DND-41 (cell line): Measurements from ENCODE around the gene KATNAL1.

ENCODE experiments used
- ATAC-seq: fragments of 200-7000 bp; cut with Tn5 transposase; 3 replicates; pipeline ENCODE4 v1.9.1; 2021; ENCODE audit warnings: low read depth; ENCODE audit not compliant: insufficient read depth
- DNase-seq: peaks from one replicate; pipeline ENCODE4 v3.0.0-alpha.2; 2020
- H2AFZ ChIP-seq: 2 replicates; pipeline ENCODE4 v1.6.0; 2012; ENCODE audit warnings: low read depth, low read length
- H3K27ac ChIP-seq: 2 replicates; pipeline ENCODE4 v1.5.1; 2012; ENCODE audit warnings: low read length, inconsistent platforms
- H3K27me3 ChIP-seq: fragments of 200-600 bp; sonication (generic); 2 replicates; pipeline ENCODE4 v1.6.0; 2012; ENCODE audit warnings: low read length, mild to moderate bottlenecking, inconsistent platforms; ENCODE audit not compliant: insufficient read depth, poor library complexity
- H3K36me3 ChIP-seq: 2 replicates; pipeline ENCODE4 v1.5.1; 2012; ENCODE audit warnings: low read length, inconsistent platforms; ENCODE audit not compliant: insufficient read depth
- H3K4me1 ChIP-seq: 2 replicates; pipeline ENCODE4 v1.5.1; 2012; ENCODE audit warnings: mild to moderate bottlenecking, low read length; ENCODE audit not compliant: insufficient read depth
- H3K4me2 ChIP-seq: 2 replicates; pipeline ENCODE4 v1.6.0; 2012; ENCODE audit warnings: mild to moderate bottlenecking, moderate library complexity, low read length, inconsistent platforms; ENCODE audit not compliant: insufficient read depth
- H3K4me3 ChIP-seq, 2 experiments: fragments of 200-600 bp in 1 of 2; shearing (Covaris generic) in 1 of 2; 2 replicates each; pipeline ENCODE4 v1.5.1; 2012 to 2016; ENCODE audit warnings: inconsistent platforms in 2 of 2, low read length in 2 of 2, mild to moderate bottlenecking in 2 of 2, low read depth in 1 of 2, moderate library complexity in 1 of 2
- H3K79me2 ChIP-seq: 2 replicates; pipeline ENCODE4 v1.6.0; 2012; ENCODE audit warnings: low read length, inconsistent platforms; ENCODE audit not compliant: insufficient read depth
- H3K9ac ChIP-seq: 2 replicates; pipeline ENCODE4 v1.6.0; 2012; ENCODE audit warnings: low read depth, mild to moderate bottlenecking, inconsistent platforms, low read length, moderate library complexity
- H3K9me3 ChIP-seq: 2 replicates; pipeline ENCODE4 v1.5.1; 2012; ENCODE audit warnings: low read length, moderate library complexity, mild to moderate bottlenecking, inconsistent platforms; ENCODE audit not compliant: insufficient read depth, severe bottlenecking
- H4K20me1 ChIP-seq: 2 replicates; pipeline ENCODE4 v1.6.0; 2012; ENCODE audit warnings: low read length; ENCODE audit not compliant: insufficient read depth
- EZH2 ChIP-seq: IDR thresholded peaks from 3 replicates; pipeline ENCODE4 v1.6.1; 2012; ENCODE audit warnings: borderline replicate concordance, low read depth, mild to moderate bottlenecking, moderate library complexity, low read length, inconsistent platforms; ENCODE audit not compliant: severe bottlenecking
- TF ChIP-seq, protein P1 (sequence below): IDR thresholded peaks from 2 replicates; pipeline ENCODE4 v1.5.1; 2012; ENCODE audit warnings: borderline replicate concordance, low read length, moderate library complexity, mild to moderate bottlenecking; ENCODE audit not compliant: poor library complexity, severe bottlenecking; ENCODE audit errors: extremely low read depth

KATNAL1 gene

DNA sequence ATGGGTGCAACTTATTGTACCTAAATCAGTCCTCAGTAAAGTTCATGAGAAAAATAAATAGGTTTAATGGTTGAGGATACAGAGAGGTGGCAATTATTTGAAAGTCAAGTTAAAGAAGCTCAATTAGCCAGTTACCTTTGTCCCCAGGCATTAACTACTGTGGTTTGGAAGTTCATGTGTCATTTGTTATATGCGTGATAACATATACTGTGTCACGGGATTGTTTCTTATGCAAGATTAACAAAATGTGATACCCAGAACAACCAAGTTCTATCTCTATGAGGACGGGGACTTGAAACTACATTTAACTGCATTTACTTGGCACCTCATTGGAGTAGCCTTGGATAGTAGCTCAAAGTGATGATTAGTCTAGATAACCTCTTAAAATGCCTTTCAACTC, 13.9 kb upstream of the KATNAL1 start:
- ATAC-seq, result no peak
- Histone ChIP-seq H3K9me3 (no peaks in the 10 kb centered on the region), H4K20me1 (no peaks in the 10 kb centered on the region), H3K9ac (no peak overlapping the region), H3K36me3 (no peaks in the 10 kb centered on the region), H3K4me3 (no peak overlapping the region), H3K27me3 (no peaks in the 10 kb centered on the region), H3K79me2 (no peaks in the 10 kb centered on the region), H2AFZ (no peak overlapping the region), H3K4me1 (no peaks in the 10 kb centered on the region), H3K4me2 (no peak overlapping the region), H3K27ac (no peak overlapping the region)
- no peak for DNase-seq
- TF ChIP-seq, protein P1, sequence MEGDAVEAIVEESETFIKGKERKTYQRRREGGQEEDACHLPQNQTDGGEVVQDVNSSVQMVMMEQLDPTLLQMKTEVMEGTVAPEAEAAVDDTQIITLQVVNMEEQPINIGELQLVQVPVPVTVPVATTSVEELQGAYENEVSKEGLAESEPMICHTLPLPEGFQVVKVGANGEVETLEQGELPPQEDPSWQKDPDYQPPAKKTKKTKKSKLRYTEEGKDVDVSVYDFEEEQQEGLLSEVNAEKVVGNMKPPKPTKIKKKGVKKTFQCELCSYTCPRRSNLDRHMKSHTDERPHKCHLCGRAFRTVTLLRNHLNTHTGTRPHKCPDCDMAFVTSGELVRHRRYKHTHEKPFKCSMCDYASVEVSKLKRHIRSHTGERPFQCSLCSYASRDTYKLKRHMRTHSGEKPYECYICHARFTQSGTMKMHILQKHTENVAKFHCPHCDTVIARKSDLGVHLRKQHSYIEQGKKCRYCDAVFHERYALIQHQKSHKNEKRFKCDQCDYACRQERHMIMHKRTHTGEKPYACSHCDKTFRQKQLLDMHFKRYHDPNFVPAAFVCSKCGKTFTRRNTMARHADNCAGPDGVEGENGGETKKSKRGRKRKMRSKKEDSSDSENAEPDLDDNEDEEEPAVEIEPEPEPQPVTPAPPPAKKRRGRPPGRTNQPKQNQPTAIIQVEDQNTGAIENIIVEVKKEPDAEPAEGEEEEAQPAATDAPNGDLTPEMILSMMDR, result no peak
- TF ChIP-seq EZH2, result no peak

DNA sequence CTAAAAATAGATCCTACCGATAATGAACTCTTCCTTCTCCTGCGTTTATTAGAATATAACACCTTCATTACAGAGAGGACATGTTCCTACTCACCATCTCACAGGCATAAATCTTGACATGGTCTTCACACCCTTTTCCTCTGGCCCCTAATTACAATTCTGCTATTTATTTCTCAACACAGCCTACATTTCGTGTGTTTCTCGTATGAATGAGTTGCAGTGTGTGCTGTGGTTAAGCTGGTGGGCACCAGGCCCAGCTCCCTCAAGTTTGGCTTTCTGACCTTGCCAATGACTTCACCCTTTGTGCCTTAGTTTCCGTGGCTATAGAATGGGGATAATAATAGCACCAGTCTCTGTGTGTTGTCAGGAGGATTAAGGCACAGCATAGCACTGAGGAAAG, 12.3 kb upstream of the KATNAL1 start:
- Histone ChIP-seq H2AFZ (no peak overlapping the region), H3K27me3 (no peaks in the 10 kb centered on the region), H3K27ac (no peak overlapping the region), H3K9ac (no peak overlapping the region), H3K9me3 (no peaks in the 10 kb centered on the region), H4K20me1 (no peaks in the 10 kb centered on the region), H3K4me2 (no peak overlapping the region), H3K36me3 (no peaks in the 10 kb centered on the region), H3K4me3 (no peak overlapping the region), H3K79me2 (no peaks in the 10 kb centered on the region; the same call in 1 of the 2 replicates), H3K4me1 (no peaks in the 10 kb centered on the region)
- DNase-seq, result no peak
- no peak for TF ChIP-seq EZH2
- TF ChIP-seq, protein P1, result no peak
- no peak for ATAC-seq

DNA sequence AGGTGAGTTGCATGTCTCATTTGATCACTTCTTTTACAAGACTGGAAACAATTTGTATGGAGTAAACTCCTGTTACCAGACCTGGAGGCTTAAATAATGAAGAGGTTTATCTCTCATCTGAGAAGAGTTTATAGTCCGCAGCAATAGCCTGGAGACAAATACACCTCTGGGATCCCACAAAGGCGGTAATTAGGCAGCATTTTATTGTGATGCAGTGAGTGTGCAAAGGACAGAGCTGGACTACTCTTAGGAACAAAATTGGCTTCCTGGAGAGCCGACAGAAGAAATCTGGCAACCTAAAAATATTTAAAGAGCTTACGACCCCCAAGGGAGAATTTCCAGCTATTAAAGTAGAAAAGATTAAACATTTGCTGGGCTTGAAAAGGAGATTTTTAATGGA, 11.8 kb upstream of the KATNAL1 start:
- H3K4me2 ChIP-seq, result no peak overlapping the region
- H3K9ac ChIP-seq, result no peak overlapping the region
- ATAC-seq (no peak), DNase-seq (no peak)
- H3K4me3 ChIP-seq, result no peak overlapping the region
- no peak overlapping the region for H2AFZ ChIP-seq
- no peaks in the 10 kb centered on the region for H3K9me3 ChIP-seq
- no peaks in the 10 kb centered on the region; the same call in 1 of the 2 replicates for H3K79me2 ChIP-seq
- no peak overlapping the region for H3K27ac ChIP-seq
- H3K36me3 ChIP-seq, result no peaks in the 10 kb centered on the region
- no peaks in the 10 kb centered on the region for H4K20me1 ChIP-seq
- H3K4me1 ChIP-seq, result no peaks in the 10 kb centered on the region
- TF ChIP-seq EZH2, result no peak
- TF ChIP-seq, protein P1, result no peak
- no peaks in the 10 kb centered on the region for H3K27me3 ChIP-seq

DNA sequence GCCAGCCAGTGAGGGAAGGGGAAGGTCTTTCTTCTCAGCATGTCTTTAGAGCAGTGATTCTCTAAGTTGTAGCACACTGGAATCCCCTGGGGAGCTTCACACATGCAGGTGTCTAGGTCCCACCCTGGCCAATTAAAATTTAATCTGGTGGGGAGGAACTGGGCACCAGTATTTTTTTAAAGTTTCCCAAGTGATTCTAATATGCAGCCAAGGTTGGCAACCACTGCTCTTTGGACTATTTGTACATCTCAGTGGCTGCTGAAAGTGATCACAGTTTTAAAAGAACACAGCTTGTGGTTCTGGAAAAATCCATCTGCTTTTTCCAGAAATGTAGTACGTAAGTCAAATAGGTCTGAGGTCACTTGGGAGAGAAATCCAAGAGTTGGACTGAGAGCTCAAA, 10.7 kb upstream of the KATNAL1 start:
- H2AFZ ChIP-seq, result no peak overlapping the region
- H3K9me3 ChIP-seq, result no peaks in the 10 kb centered on the region
- no peaks in the 10 kb centered on the region for H3K4me1 ChIP-seq
- no peaks in the 10 kb centered on the region for H4K20me1 ChIP-seq
- no peak overlapping the region for H3K9ac ChIP-seq
- TF ChIP-seq, protein P1, result no peak
- TF ChIP-seq EZH2, result no peak
- no peaks in the 10 kb centered on the region for H3K36me3 ChIP-seq
- H3K27me3 ChIP-seq, result no peaks in the 10 kb centered on the region
- no peak for DNase-seq
- no peak overlapping the region for H3K4me3 ChIP-seq
- no peak overlapping the region for H3K4me2 ChIP-seq
- ATAC-seq, result no peak
- H3K27ac ChIP-seq, result no peak overlapping the region
- no peaks in the 10 kb centered on the region; the same call in 1 of the 2 replicates for H3K79me2 ChIP-seq
